ENCODE data around the gene TPM3.
"Not testable (repeated sequence)": the region's sequence is repeated elsewhere in the genome, so short reads cannot be mapped to it uniquely, and the experiment has no call there.

Gene TPM3

DNA sequence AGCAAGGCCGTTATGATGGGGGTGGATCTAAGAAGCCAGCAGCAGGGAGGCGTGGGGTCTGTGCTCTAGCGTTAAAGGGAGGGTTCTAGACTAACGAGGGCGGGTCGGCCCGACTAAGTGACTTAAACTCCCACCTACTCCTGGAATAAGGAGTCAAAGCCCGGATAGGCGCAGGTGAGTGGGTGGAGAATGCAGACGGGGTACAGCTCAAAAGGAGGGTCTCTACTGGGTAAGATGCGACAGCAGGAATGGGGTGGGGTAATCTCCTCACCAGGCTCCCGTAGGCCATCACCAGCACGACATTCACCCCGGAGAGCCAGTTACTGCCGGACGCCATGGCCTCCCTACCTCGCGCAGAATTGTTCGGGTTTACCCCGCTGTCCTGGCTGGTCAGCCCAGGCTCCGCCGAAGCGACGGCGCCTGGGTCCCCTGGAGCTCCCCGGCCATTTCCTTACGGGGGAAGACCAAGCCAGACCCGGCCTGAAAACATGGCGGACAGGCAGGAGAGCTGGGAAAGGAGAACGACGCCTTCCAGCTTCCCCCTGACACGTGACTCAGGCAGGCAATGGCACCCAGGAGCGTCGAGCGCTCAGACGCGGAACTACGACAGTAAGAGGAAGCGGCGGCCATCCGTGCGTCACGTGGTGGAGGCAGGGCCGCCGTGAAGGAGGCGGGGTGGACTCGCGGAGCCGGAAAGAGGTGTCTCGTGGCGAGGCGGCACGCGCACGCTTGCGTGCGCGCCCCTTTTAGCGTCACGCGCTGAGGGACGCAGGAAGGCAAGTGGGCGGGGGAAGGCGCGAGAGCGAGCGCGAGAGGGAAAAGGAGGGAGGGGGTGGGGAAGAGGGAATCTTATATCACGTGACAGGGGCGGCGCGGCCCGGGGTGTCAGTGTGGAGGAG lies 28.4 kb upstream of the TPM3 start, which contains the start of gene UBAP2L:
Gene UBAP2L, plus strand, starts transcription at position 885 of the 899 bp plus-strand sequence. CDS start 4,169 bp downstream, outside the sequence.
- intact Hi-C loops (cut with micrococcal nuclease), result loop anchor here (1.0 to 2.0 kb wide), 2 partner anchors 38 to 52 kb away; partner anchors contain the start of gene HAX1
- peak within 1 kb of the TSS; percentile 97 for H3K27ac Mint-ChIP-seq
- H3K27me3 Mint-ChIP-seq, result no peaks in the 10 kb centered on the region
- peaks cover 89% of the 10 kb centered on the region for H3K36me3 Mint-ChIP-seq (ENCODE audit: low read depth)
- no peaks in the 10 kb centered on the region for H3K9me3 Mint-ChIP-seq
- peaks cover 43% of the 10 kb centered on the region for H3K4me1 Mint-ChIP-seq (ENCODE audit: low read depth)
- H3K4me3 Mint-ChIP-seq, result peak within 1 kb of the TSS; percentile 98

DNA sequence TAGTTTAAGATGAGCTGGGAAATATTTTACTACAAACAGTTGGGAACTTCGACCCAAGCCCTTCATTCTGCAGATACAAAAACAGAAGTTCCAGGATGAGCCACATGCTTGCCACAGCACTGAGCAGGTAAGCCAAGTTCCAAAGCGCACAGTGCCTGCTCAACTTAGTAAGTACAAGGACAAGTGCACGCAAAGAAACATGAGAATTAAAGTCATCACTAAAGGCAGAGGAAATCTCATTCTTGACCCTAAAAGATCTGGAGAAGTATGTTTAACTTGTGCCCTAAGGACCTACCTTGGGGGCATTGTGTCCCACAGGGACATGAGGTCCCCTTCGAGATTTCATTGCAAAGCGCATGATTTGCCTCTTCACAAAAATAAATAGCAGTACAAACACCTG lies 27.6 kb upstream of the TPM3 start:
- peaks cover 91% of the 10 kb centered on the region for H3K36me3 Mint-ChIP-seq (ENCODE audit: low read depth)
- H3K27ac Mint-ChIP-seq, result peak overlapping the region; percentile 97
- no peaks in the 10 kb centered on the region for H3K27me3 Mint-ChIP-seq
- intact Hi-C loops (cut with micrococcal nuclease), result no loop called here
- peak overlapping the region; percentile 98 for H3K4me3 Mint-ChIP-seq
- no peaks in the 10 kb centered on the region for H3K9me3 Mint-ChIP-seq
- H3K4me1 Mint-ChIP-seq (ENCODE audit: low read depth), result peaks cover 36% of the 10 kb centered on the region

DNA sequence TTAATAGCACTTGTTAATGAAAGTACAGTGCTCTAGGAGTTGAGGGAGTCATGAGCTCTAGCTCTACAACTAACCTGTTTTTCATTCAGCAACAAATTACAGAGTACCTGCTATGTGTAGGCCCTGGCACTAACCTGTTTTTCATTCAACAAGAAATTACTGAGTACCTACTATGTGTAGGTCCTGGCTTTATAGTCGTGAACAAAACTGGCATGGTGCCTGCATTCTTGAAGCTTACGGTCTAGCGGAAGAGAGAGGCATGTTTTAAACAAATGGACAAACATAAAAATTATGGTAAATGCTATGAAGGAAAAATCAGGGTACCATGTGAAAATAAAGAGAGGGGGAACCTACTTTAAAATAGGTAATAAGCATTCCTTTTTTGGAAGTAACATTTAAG lies 26.6 kb upstream of the TPM3 start:
- intact Hi-C loops (cut with micrococcal nuclease), result no loop called here

DNA sequence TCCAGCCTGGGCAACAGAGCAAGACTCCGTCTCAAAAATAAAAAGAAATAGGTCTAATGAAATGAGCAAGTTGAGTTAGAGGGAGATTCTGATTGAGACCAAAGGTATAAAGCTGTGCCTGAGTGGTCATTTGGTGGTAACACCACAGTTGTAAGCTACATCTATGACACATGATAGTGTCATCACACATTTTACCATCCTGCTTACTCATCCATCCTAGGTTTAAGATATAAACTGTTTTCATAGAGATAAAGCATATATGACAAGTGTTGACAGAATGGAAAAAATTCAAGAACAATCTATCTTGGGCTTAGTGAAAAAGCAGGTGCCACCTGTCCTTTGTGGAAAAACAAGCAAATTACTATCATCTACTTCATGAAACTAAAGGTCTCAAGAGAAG lies 21.4 kb upstream of the TPM3 start:
- intact Hi-C loops (cut with micrococcal nuclease), result no loop called here
- no peaks in the 10 kb centered on the region for H3K27me3 Mint-ChIP-seq
- H3K36me3 Mint-ChIP-seq (ENCODE audit: low read depth), result peaks cover 99% of the 10 kb centered on the region
- H3K4me3 Mint-ChIP-seq, result no peak overlapping the region
- peaks cover 11% of the 10 kb centered on the region for H3K4me1 Mint-ChIP-seq (ENCODE audit: low read depth)
- H3K27ac Mint-ChIP-seq, result peak overlapping the region; percentile 45
- no peaks in the 10 kb centered on the region for H3K9me3 Mint-ChIP-seq

More for the DNA sequence above, 26.6 kb upstream of the TPM3 start:
- no peaks in the 10 kb centered on the region for H3K27me3 Mint-ChIP-seq
- H3K9me3 Mint-ChIP-seq, result no peaks in the 10 kb centered on the region
- peaks cover 95% of the 10 kb centered on the region for H3K36me3 Mint-ChIP-seq (ENCODE audit: low read depth)
- peak overlapping the region; percentile 97 for H3K27ac Mint-ChIP-seq
- H3K4me1 Mint-ChIP-seq (ENCODE audit: low read depth), result peaks cover 29% of the 10 kb centered on the region
- H3K4me3 Mint-ChIP-seq, result peak overlapping the region; percentile 71

DNA sequence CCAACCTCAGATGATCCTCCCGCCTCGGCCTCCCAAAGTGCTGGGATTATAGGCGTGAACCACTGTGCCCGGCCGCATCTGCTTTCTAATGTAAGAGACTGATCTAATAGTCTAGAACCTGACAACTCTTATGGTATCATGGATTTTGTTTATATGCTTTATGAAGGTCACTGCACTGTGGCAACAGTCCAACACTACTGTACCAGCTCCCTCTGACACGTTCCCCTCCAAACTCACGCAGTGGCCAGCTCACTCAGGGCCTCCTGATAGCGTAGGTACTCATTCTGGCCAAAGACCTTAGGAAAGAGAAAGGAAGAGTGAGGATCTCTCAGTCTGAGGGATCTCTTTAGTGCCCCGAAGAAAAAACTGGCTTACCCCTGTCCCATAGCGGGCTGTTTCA lies 20.2 kb upstream of the TPM3 start:
- Mint-ChIP-seq H3K27me3 (no peaks in the 10 kb centered on the region), H3K36me3 (ENCODE audit: low read depth) (peaks cover 99% of the 10 kb centered on the region), H3K4me1 (ENCODE audit: low read depth) (no peaks in the 10 kb centered on the region), H3K4me3 (no peak overlapping the region), H3K27ac (peak overlapping the region; percentile 45), H3K9me3 (no peaks in the 10 kb centered on the region)
- intact Hi-C loops (cut with micrococcal nuclease), result no loop called here

DNA sequence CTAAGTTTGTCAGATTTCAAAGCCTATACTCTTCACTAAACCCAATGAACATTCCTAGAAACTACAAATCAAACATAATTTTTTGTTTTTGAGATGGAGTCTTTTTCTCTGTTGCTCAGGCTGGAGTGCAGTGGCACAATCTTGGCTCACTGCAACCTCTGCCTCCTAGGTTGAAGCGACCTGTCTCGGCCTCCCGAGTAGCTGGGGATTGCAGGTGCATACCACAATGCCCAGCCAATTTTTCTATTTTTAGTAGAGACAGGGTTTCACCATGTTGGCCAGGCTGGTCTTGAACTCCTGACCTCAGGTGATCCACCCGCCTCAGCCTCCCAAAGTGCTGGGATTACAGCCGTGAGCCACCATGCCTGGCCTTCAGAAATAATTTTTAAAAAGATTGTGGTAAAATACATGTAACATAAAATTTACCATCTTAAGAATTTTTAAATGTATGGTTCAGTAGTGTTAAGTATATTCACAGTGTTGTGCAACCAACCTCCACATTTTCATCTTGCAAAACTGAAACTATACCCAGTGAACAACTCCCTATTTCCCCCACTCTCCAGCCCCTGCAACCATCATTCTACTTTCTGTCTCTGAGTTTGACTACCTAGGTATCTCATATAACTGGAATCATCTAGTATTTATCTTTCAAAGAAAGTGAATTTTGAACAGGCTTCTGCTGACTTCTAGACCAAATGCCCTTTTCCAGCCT lies 16.9 kb upstream of the TPM3 start:
- Mint-ChIP-seq H3K4me1 (ENCODE audit: low read depth) (no peaks in the 10 kb centered on the region), H3K4me3 (no peak overlapping the region), H3K9me3 (no peaks in the 10 kb centered on the region), H3K27ac (peak overlapping the region; percentile 9), H3K36me3 (ENCODE audit: low read depth) (peaks cover 92% of the 10 kb centered on the region), H3K27me3 (no peaks in the 10 kb centered on the region)
- intact Hi-C loops (cut with micrococcal nuclease), result no loop called here

DNA sequence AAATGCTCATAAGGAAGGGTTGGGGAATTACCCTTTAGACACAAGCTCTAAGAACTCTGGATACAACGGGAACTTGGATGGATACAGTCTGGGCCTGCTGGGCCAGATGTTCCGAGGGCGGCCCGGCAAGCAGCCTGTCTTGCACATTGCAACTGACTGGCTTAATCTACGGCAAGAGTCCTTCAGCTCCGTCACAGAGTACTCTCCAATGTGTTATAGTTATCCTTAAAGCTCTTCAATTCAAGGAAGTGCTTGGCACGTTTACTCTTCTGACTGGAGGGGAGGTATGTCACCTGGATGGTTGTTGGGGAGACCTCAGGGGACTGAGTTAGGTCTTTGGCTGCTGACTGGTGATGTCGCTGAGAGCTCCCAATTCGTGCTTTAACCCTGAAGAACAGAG lies 15.4 kb upstream of the TPM3 start:
- Mint-ChIP-seq H3K27me3 (no peaks in the 10 kb centered on the region), H3K27ac (peak overlapping the region; percentile 44), H3K9me3 (no peaks in the 10 kb centered on the region), H3K36me3 (ENCODE audit: low read depth) (peaks cover 76% of the 10 kb centered on the region), H3K4me3 (no peak overlapping the region), H3K4me1 (ENCODE audit: low read depth) (no peaks in the 10 kb centered on the region)
- intact Hi-C loops (cut with micrococcal nuclease), result no loop called here

DNA sequence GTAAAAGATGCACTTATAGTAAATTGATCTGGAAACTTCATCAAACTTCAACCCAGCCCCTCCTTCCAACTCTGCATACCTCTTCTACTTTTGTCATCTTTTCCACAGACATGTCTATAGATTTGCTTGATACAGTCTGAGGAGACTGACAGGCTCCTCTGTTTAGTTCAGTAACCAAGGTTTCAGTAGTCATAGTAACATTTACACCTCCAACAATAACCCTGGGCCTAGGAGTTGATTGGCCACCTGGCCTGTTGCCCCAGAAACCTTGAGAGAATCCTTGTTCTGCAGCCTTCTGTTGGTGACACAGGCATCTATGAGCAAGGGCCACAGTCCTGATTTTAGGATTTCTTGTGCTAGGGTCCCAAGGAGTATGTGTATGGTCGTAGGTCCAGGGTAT lies 14.3 kb upstream of the TPM3 start, which contains the start of gene CFAP141:
Gene CFAP141, minus strand, starts transcription at position 138 of the 400 bp plus-strand sequence. Its CDS starts 26 bp downstream, at position 112.
- intact Hi-C loops (cut with micrococcal nuclease), result no loop called here
- H3K4me1 Mint-ChIP-seq (ENCODE audit: low read depth), result no peaks in the 10 kb centered on the region
- no peaks in the 10 kb centered on the region for H3K9me3 Mint-ChIP-seq
- peak within 1 kb of the TSS; percentile 44 for H3K27ac Mint-ChIP-seq
- peaks cover 66% of the 10 kb centered on the region for H3K36me3 Mint-ChIP-seq (ENCODE audit: low read depth)
- no peak within 1 kb of the TSS for H3K4me3 Mint-ChIP-seq
- no peaks in the 10 kb centered on the region for H3K27me3 Mint-ChIP-seq

DNA sequence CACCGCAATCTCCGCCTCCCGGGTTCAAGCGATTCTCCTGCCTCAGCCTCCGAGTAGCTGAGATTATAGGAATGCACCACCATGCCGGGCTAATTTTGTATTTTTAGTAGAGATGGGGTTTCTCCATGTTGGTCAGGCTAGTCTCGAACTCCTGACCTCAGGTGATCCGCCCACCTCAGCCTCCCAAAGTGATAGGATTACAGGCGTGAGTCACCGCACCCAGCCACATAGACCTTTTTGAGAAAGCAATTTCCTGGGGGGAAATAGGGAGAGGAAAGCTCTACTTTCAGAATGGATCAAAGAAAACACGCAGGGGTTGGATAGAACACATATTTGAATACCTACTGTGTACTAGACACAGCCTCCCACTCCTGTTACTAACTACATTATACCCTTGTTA lies 13.9 kb upstream of the TPM3 start:
- intact Hi-C loops (cut with micrococcal nuclease); H3K9me3 Mint-ChIP-seq; H3K27ac Mint-ChIP-seq; H3K4me3 Mint-ChIP-seq; H3K27me3 Mint-ChIP-seq; H3K4me1 Mint-ChIP-seq (ENCODE audit: low read depth): not testable (repeated sequence)
- peaks cover 62% of the 10 kb centered on the region for H3K36me3 Mint-ChIP-seq (ENCODE audit: low read depth)

DNA sequence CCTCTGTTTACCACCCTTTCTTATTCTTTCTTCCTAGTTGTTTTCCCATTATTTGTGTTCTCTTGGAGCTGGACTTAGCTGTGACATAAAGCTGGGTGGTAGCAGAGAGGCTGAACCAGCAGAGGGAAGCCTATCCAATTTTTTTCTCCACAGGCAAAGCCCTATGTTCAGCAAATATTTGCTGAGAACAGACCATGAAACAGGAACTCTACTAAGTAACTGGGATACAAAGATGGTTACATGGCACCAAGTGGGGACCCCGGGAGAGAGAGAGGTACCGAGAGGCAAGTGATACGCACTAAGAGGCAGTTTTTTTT lies 7.6 kb upstream of the TPM3 start:
- Mint-ChIP-seq H3K27ac (no peak overlapping the region), H3K9me3 (no peaks in the 10 kb centered on the region), H3K36me3 (ENCODE audit: low read depth) (no peaks in the 10 kb centered on the region), H3K27me3 (no peaks in the 10 kb centered on the region), H3K4me3 (no peak overlapping the region), H3K4me1 (ENCODE audit: low read depth) (peaks cover 8% of the 10 kb centered on the region)
- intact Hi-C loops (cut with micrococcal nuclease), result loop anchor here (5.0 kb wide), 1 partner anchor 133 kb away; no protein-coding TSS in a partner anchor

DNA sequence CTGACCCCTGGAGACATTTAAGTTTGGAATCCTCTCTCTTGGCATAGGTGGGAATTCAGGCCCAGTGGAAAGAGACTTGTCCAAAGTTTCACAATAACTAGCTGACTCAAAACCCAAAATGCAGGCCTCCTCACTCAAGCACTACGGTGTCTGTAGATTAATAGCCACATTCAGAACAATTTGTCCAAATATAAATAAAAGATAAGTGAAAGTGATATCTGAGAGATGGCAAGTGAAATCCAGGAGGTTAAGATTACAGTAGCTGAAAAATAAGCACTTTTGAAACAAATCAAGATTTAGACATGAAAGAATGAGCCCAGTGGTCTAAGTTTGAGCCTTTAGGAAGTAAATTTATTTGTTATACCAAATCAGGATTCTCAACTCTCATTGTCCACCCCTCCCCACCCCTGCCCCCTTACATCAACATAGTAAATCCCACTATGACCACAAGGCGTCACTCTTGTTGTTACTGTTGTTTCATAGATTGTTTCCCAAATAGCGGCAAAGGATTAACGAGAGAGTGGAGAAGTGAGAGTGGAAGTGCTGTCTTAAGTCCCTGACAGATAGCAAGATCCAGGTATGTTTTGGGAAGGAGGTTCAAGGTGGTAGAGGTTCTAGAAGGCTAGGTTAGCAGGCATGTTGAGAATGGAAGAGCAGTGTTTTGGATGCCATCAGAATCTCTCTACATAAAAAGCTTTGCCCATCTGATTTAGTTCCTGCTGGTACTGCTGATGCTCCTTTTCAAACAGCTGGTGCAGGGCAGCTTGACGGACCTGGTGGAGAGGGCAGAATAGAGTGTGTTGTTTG lies 7.1 kb upstream of the TPM3 start:
- H3K9me3 Mint-ChIP-seq, result no peaks in the 10 kb centered on the region
- no peaks in the 10 kb centered on the region for H3K36me3 Mint-ChIP-seq (ENCODE audit: low read depth)
- no peak overlapping the region for H3K27ac Mint-ChIP-seq
- H3K27me3 Mint-ChIP-seq, result peaks cover 3% of the 10 kb centered on the region
- intact Hi-C loops (cut with micrococcal nuclease), result loop anchor here (5.0 kb wide), 1 partner anchor 133 kb away; no protein-coding TSS in a partner anchor
- H3K4me1 Mint-ChIP-seq (ENCODE audit: low read depth), result peaks cover 14% of the 10 kb centered on the region
- H3K4me3 Mint-ChIP-seq, result no peak overlapping the region

DNA sequence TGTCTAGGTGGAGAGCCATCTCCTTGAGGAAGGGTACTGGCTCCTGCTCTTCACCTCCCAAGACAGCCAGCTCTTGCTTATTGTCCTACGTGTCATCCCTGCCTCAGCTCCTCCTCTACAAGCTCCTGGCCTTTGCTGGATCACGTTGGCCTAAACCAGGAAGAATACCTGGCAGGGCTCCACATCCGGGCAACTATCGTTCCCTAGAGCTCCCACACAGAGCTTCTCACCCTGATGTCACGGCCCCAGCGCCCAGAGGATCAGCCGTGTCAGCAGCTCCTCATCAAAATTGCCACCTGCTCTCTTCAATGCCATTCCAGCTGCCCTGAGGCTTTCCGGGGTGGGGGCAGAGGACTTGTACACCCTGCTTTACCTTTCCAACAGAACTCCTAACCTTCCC lies 1.9 kb upstream of the TPM3 start:
- Mint-ChIP-seq H3K4me3 (no peak overlapping the region), H3K27ac (peak overlapping the region; percentile 9), H3K27me3 (peaks cover 9% of the 10 kb centered on the region), H3K36me3 (ENCODE audit: low read depth) (no peaks in the 10 kb centered on the region), H3K9me3 (no peaks in the 10 kb centered on the region), H3K4me1 (ENCODE audit: low read depth) (peaks cover 42% of the 10 kb centered on the region)
- intact Hi-C loops (cut with micrococcal nuclease), result no loop called here

DNA sequence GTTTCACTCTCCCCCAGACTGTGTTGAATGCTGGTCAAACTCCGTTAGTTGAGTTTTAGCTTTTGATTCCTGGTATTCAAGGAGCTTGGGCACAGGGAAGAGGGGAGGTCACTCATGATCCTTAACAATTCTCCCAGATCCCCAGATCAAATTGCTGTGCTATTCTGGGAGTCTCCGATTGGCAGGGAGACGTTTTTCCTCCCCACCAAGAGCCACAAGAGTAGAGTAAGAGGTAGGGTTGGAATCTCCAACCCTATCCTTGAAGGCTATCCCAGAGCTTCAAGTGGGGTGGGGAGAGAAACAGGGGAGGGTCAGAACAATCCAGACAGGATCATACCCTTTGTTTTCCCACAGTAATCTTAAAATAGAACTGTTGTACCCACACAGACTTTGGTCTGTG lies 576 bp upstream of the TPM3 start:
- H3K4me1 Mint-ChIP-seq (ENCODE audit: low read depth), result peaks cover 42% of the 10 kb centered on the region
- intact Hi-C loops (cut with micrococcal nuclease), result no loop called here
- H3K4me3 Mint-ChIP-seq, result no peak overlapping the region
- no peaks in the 10 kb centered on the region for H3K9me3 Mint-ChIP-seq
- peaks cover 9% of the 10 kb centered on the region for H3K27me3 Mint-ChIP-seq
- H3K27ac Mint-ChIP-seq, result peak overlapping the region; percentile 44
- no peaks in the 10 kb centered on the region for H3K36me3 Mint-ChIP-seq (ENCODE audit: low read depth)

All from dendritic cell treated with granulocyte-macrophage colony-stimulating factor and Interleukin-4, amounts not matched to agents 40 ng/mL and 50 ng/mL, for 4 days (primary cell).